HG03558 (cell line): ENCODE data around the gene GALE.
"Not testable (repeated sequence)": the region's sequence is repeated elsewhere in the genome, so short reads cannot be mapped to it uniquely, and the experiment has no call there.

Experiments used
- ATAC-seq: cut with Tn5 transposase; IDR thresholded peaks from one replicate; pipeline ENCODE4 v1.9.1; 2021; ENCODE audit warnings: moderate number of reproducible peaks; ENCODE audit not compliant: unreplicated experiment; ENCODE audit errors: extremely low read depth

Gene GALE

GRCh38 chr1:23810818-23811540 is 10.4 kb upstream of the GALE start:
- ATAC-seq = no peak

DNA sequence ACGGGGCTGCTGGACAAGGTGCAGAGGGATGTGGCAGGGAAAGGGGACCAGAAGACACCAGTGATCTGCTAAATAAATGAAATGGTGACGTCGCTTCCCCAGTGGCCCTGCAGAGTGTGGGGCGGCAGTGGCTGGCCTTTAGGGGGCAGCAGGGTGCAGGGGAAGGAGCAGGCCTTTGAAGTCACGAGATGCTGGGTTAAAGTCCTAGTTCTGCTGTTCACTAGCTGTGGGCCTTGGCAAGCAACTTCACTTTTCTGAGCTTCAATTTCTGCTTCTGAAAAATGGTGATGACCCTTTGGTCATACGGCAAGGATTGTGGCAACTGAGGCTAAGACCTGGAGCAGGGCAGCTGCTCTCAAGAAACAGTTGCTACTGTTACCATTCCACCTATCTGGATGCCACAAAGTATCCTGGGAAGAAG is 9.2 kb upstream of the GALE start:
- no peak for ATAC-seq

GRCh38 chr1:23807453-23807852 is 6.9 kb upstream of the GALE start:
- ATAC-seq = no peak

DNA sequence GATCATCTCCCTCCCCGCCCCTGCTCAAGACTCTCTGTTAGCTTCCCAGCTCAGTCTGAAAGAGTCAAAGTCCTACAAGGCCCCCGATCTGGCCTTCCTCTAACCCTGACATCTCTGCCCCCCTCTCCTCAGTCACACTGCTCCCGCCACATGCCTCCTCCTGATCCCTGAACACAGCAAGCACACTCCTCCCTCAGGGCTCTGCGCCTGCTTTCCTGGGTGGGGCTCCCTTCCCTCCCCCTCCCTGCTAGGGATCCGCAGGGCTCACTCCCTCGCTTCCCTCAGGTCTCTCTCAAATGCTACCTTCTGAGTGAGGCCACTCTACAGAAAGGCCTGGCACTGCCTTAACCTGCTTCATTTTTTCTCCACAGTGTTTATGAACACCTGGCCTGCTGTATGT is 5.7 kb upstream of the GALE start:
- ATAC-seq = no peak

DNA sequence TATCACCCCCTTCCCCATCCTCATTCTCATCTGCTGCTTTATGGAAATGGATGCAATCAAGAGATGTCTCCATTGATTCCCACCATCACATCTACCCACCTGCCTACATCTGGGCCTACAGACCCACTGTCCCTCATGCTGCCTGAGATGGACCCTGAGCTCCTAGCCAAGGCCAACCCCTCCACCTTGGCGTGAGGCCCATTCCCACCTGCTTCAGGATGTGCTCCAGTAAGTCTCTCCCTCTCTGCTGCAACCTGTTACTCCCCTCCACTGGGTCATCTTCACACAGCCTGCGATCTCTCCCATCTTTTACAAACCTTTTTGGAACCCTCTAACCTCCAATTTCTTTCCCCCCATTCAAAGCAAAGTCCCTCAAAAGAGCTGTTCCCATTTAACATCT is 4.5 kb upstream of the GALE start:
- no peak for ATAC-seq

- ATAC-seq = no peak
Observed at GRCh38 chr1:23804183-23804835, 3.8 kb upstream of the GALE start.

GRCh38 chr1:23803674-23804073 is 3.1 kb upstream of the GALE start:
- ATAC-seq = no peak

DNA sequence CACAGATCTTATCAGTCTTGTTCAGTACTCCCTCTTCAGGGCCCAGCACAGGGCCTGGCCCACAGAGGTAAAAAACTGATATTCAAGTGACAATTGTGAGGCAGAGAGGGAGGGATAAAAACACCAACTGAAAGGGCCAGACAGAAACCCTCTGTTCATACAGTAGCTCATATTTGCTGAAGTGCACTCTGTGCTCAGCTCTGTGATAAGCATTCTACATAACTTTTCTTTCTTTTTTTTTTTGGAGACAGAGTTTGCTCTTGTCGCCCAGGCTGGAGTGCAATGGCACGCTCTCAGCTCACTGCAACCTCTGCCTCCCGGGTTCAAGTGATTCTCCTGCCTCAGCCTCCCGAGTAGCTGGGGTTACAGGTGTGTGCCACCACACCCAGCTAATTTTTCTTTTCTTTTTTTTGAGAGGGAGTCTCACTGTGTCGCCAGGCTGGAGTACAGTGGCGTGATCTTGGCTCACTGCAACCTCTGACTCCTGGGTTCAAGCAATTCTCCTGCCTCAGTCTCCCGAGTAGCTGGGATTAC is 2.3 kb upstream of the GALE start:
- not testable (repeated sequence) for ATAC-seq

- ATAC-seq = no peak
Observed at GRCh38 chr1:23801876-23802275, 1.3 kb upstream of the GALE start.

- no peak for ATAC-seq
Observed at GRCh38 chr1:23801338-23801748, 789 bp upstream of the GALE start.

DNA sequence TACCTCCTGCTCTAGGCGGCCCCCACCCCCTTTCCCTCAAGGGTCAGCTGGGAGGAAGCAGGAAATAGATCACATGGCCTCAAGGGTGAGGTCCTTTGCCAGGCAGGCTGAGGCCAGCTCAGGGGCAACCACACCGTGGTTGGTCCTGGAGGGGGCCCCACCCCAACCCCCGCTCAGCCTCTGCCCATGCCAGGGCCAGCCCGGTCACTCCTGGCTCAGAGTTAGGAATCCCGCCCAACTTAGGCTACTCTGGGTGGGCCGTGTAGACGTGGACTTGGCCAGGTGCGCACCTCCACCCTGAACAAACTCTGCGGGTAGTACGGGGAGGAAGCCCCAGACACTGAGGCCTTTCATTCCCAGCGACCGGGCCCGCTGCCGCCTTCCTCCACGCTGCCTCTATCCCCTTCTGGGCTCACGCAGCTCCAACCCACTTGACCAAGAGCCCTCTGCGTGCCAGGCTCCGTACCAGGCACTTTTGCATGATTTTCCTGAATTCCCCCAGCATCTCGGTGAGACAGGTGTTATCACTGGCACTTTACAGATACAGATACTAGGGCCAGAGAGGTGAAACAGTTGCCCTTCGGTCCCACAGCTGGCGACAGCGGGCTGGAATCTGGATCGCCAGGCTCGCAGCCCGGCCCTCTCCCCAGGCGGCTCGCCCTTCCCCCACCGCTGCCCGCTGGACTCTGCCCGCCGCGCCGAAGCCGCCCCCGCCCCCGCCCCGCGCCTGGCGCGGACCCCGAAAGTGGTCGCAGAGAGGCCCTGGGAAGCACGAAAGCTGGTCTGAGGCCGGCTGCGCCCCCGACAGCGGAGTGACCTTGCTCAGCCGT is 769 bp downstream of the GALE start:
- ATAC-seq = no peak

DNA sequence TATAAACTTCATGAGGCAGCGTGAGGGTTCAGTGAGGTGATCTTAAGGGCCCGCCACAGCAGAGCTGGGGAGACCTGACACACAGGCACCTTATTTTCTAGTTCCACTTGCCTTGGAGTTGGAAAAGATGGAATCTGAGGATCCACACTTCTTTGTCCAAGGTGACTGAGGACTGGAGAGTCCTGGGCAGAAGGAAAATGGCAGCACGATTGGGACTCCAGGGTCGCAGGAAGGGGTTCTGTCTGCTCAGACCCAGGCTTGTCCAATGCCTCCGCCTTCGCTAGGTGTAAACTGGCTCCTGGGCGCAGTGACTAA is 1.3 kb downstream of the GALE start:
- ATAC-seq = no peak

DNA sequence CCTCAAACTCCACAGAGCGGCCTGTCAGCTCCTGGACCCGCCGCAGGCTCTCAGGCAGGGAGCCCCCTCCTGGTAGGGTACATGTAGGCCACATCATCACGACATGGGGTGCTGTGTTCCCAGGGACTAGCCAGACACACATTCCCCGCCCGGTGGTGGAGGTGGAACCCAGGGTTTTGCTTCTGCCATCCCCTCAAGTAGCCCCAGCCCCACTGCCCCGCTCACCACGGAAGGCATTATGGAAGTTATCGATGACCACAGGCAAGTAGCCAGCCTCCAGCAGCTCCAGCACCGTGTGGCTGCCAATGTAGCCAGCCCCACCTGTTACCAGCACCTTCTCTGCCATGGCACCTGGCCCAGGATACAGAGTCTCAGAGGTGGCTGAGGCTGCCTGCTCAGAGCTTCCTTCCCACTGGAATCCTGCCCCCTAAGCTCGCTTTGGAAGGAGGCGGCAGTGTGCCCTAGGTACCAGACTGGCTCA is 1.9 kb downstream of the GALE start:
- no peak for ATAC-seq

- ATAC-seq = no peak
Observed at GRCh38 chr1:23797478-23798448, 2.8 kb downstream of the GALE start.

DNA sequence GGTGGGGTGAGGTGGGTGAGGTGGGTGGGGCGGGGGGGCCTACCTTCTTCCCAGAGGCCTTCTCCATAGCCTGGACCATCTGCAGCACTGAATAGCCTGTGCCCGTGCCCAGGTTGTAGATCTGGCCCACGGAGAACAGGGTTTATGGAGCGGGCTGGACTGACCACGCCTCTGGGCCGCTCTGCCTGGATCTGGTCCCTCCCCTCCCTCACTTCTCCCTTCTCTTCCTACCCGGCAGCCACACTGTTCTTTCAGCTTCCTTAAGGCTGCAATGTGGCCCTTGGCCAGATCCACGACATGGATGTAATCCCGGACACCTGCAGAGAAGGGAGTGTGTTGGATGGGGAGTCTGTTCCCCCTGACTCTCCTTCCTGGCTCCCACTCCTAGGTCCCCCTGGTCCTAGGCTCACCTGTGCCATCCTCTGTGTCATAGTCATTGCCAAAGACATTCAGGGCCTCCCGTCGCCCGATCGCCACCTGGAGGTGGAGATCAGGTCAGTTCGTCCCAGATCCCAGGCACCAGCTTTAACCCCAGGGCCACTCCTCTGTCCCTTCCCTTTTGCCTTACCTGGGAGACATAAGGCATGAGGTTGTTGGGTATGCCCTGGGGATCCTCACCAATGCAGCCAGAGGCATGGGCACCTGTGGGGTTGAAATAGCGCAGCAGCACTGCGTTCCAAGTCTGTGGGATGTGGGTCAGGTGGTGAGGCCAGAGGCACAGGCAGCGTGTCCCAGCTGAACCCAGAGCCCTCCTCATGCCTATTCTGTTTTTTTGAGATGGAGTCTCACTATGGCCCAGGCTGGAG is 3.9 kb downstream of the GALE start:
- ATAC-seq = no peak

DNA sequence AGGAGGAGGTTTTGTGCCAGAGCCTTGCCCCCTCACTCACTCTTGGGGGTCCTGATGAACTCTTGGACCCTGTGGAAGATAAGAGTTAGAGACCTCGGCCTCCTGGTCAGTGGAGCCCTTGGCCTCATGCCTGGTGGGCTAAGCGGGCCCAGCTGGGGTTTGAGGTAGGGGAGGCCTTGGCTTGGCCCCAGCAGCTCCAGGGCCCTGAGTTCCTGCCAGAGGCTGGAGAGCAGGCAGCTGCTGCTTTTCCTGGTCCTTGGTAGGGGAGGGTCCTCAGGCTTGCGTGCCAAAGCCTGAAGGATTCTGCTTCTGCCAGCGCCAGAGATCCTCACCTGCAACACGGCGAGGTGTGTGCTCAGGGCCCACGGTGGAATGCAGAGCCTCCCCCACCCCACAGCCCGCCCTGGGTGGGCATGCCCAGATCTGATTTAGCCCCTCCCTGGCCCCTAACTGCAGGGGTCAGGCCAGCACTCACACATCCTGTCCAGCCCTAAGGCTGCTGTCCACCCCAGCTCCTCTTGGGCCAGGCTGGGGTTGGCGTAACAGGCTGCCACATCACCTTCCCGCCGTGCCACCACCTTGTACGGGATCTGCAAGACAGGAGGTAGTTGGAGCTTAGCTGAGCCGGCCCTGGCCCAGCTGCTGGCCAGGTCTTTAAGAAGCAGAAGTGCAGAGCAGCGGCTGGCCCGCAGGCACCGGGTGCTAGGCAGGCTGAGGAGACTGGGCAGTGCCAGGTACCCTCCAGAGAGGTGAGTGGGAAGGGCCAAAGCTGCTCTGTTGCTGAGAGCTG is 4.7 kb downstream of the GALE start:
- ATAC-seq = no peak

GRCh38 chr1:23794732-23795182 is 5.8 kb downstream of the GALE start:
- not testable (repeated sequence) for ATAC-seq
